Endothelial cell of umbilical vein (primary cell): Measurements from ENCODE around the gene ARF1. TPM values are rescaled to one million over a fixed set of nuclear protein-coding genes. Genes with fewer than 3 reads are reported as not detected.

Source experiments
- BruUV-seq: library from RNA; stranded (reverse); fragments of 400-500 nt; replicated peaks from 2 replicates; lab custom pipeline; 2021; lab: Mats Ljungman, UMichigan
- CTCF ChIA-PET: fragments of 300-600, 350-600 bp; sonication (Branson Sonifier 250); formaldehyde crosslinking; loops from one replicate; lab custom pipeline; 2021; ENCODE audit warnings: antibody characterized with exemption, inconsistent platforms; lab: Charles Lee
- POLR2A ChIA-PET: fragments of 300-600, 350-600 bp; sonication (Branson Sonifier 250); formaldehyde crosslinking; loops from one replicate; lab custom pipeline; 2021; ENCODE audit warnings: antibody characterized with exemption, inconsistent platforms; lab: Charles Lee
- DNase-seq: peaks from one replicate; pipeline ENCODE4 v3.0.0-alpha.2; 2011; ENCODE audit warnings: low read depth, low spot score
- FAIRE-seq: peaks from 2 replicates; lab custom pipeline; 2011; peaks lifted over from hg19 to GRCh38; lab: Jason Lieb, UNC
- H2AFZ ChIP-seq: 2 replicates; pipeline ENCODE4 v1.6.0; 2012; ENCODE audit warnings: low read depth, low read length, control low read depth, inconsistent platforms
- H3K27ac ChIP-seq: 2 replicates; pipeline ENCODE4 v1.5.1; 2011; ENCODE audit warnings: low read depth, mild to moderate bottlenecking, control low read depth, low read length, moderate library complexity; ENCODE audit not compliant: insufficient read depth
- H3K27me3 ChIP-seq, 2 experiments: 2 replicates each; pipeline versions ENCODE4 v1.6.0 to v1.6.1; 2011; ENCODE audit warnings: low read length in 2 of 2, mixed read lengths in 1 of 2; ENCODE audit not compliant: control insufficient read depth in 2 of 2, insufficient read depth in 2 of 2
- H3K36me3 ChIP-seq, 2 experiments: 2 replicates in 1 of 2; 3 replicates in 1 of 2; pipeline ENCODE4 v1.5.1; 2011; ENCODE audit warnings: low read length in 2 of 2, mild to moderate bottlenecking in 1 of 2, moderate library complexity in 1 of 2; ENCODE audit not compliant: control insufficient read depth in 2 of 2, insufficient read depth in 2 of 2; ENCODE audit errors: extremely low read depth in 1 of 2
- H3K4me1 ChIP-seq: 3 replicates; pipeline ENCODE4 v1.5.1; 2011; ENCODE audit warnings: mild to moderate bottlenecking, low read length; ENCODE audit not compliant: control insufficient read depth, insufficient read depth; ENCODE audit errors: extremely low read depth
- H3K4me2 ChIP-seq: 2 replicates; pipeline ENCODE4 v1.6.1; 2011; ENCODE audit warnings: low read length, control low read depth, mixed read lengths; ENCODE audit not compliant: insufficient read depth
- H3K4me3 ChIP-seq, 3 experiments: fragments of 200-600 bp in 1 of 3; sonication (generic), shearing (Covaris generic) in 1 of 3; replicated peaks in 1 of 3; 2 replicates each; pipeline ENCODE4 v1.5.1; 2011 to 2016; ENCODE audit warnings: control low read depth in 3 of 3, low read length in 3 of 3, mild to moderate bottlenecking in 2 of 3, inconsistent platforms in 1 of 3, low read depth in 1 of 3, moderate library complexity in 1 of 3; ENCODE audit not compliant: insufficient read depth in 1 of 3
- H3K79me2 ChIP-seq: 2 replicates; pipeline ENCODE4 v1.6.0; 2012; ENCODE audit warnings: low read length, inconsistent platforms; ENCODE audit not compliant: control insufficient read depth, insufficient read depth
- H3K9ac ChIP-seq: replicated peaks from 2 replicates; pipeline ENCODE3; 2011; ENCODE audit warnings: low read length, control low read depth; ENCODE audit not compliant: insufficient read depth; ENCODE audit errors: extremely low read depth
- H3K9me1 ChIP-seq: replicated peaks from 3 replicates; pipeline ENCODE4 v1.6.0; 2011; ENCODE audit warnings: mild to moderate bottlenecking, low read length; ENCODE audit not compliant: control insufficient read depth, insufficient read depth; ENCODE audit errors: extremely low read depth
- H3K9me3 ChIP-seq: replicated peaks from 2 replicates; pipeline ENCODE4 v1.5.1; 2012; ENCODE audit warnings: low read length, inconsistent platforms; ENCODE audit not compliant: control insufficient read depth, insufficient read depth
- H4K20me1 ChIP-seq: replicated peaks from 2 replicates; pipeline ENCODE3; 2011; ENCODE audit warnings: mild to moderate bottlenecking, low read length; ENCODE audit not compliant: control insufficient read depth, insufficient read depth; ENCODE audit errors: extremely low read depth
- EZH2 ChIP-seq: IDR thresholded peaks from 2 replicates; pipeline ENCODE4 v1.6.1; 2012; ENCODE audit warnings: borderline replicate concordance, low read depth, mild to moderate bottlenecking, moderate library complexity, low read length, inconsistent platforms; ENCODE audit not compliant: severe bottlenecking
- FOS ChIP-seq: IDR thresholded peaks from 2 replicates; pipeline ENCODE4 v1.6.1; 2011; ENCODE audit warnings: mild to moderate bottlenecking, low read length, moderate library complexity, borderline replicate concordance; ENCODE audit not compliant: insufficient read depth
- GATA2 ChIP-seq: IDR thresholded peaks from 2 replicates; pipeline ENCODE4 v1.7.0; 2011; ENCODE audit warnings: low read depth, mild to moderate bottlenecking, moderate library complexity, mixed read lengths, low read length; ENCODE audit not compliant: insufficient read length, insufficient read depth
- JUN ChIP-seq: IDR thresholded peaks from 2 replicates; pipeline ENCODE4 v1.6.1; 2011; ENCODE audit warnings: borderline replicate concordance, low read depth; ENCODE audit not compliant: insufficient read length, insufficient read depth
- MYC ChIP-seq: IDR thresholded peaks from one replicate; pipeline ENCODE4 v1.6.1; 2011; ENCODE audit warnings: mild to moderate bottlenecking, low read depth, low read length
- POLR2A ChIP-seq: IDR thresholded peaks from 2 replicates; pipeline ENCODE4 v1.6.1; 2012; ENCODE audit warnings: low read depth, mild to moderate bottlenecking, control low read depth, low read length
- POLR2AphosphoS5 ChIP-seq: IDR thresholded peaks from 2 replicates; pipeline ENCODE4 v1.6.1; 2012; ENCODE audit warnings: low read depth, mild to moderate bottlenecking, control low read depth, low read length, moderate library complexity; ENCODE audit not compliant: insufficient read depth
- dilution Hi-C: fragments of 300-500 bp; cut with MboI; formaldehyde crosslinking; loops from one replicate; pipeline ENCODE4 v1.15.0; 2019; ENCODE audit warnings: low sequenced_read_pairs; ENCODE audit not compliant: extremely low pct_ligation_motif_present
- intact Hi-C: fragments of 100-400 bp; cut with micrococcal nuclease; formaldehyde crosslinking; loops from one replicate; pipeline ENCODE4 v1.10.0; 2022
- polyA plus RNA-seq, 4 experiments: library from polyadenylated mRNA; depleted of rRNA in 3 of 4; stranded (reverse) in 3 of 4; unstranded in 1 of 4; fragments of >200 nt; gene quantifications; 2 replicates each; pipeline versions ENCODE4 v1.2.1 to v1.2.3, GENCODE V29; 2011 to 2012; ENCODE audit warnings: missing spikeins in 1 of 4
- total RNA-seq: library from RNA; stranded (reverse); gene quantifications from 2 replicates; pipeline ENCODE4 v1.2.3, GENCODE V29; 2021
- TF ChIP-seq, protein P1 (sequence below): IDR thresholded peaks from 2 replicates; pipeline ENCODE4 v1.6.1; 2011; ENCODE audit not compliant: insufficient read depth, insufficient read length
- TF ChIP-seq, protein P2 (sequence below), 2 donors: IDR thresholded peaks; 1 replicate in 1 of 2; 2 replicates in 1 of 2; pipeline ENCODE4 v1.5.1; 2011; ENCODE audit warnings: low read length in 2 of 2, mild to moderate bottlenecking in 2 of 2, moderate library complexity in 2 of 2, control low read depth in 1 of 2, inconsistent platforms in 1 of 2, low read depth in 1 of 2; ENCODE audit not compliant: insufficient read depth in 1 of 2; ENCODE audit errors: extremely low read depth in 1 of 2

Gene ARF1
- total and polyA plus RNA-seq, 2 donors (not counting 3 experiments of a cell fraction or from before 2014, with no cell fraction given) = 499 to 844 TPM

DNA sequence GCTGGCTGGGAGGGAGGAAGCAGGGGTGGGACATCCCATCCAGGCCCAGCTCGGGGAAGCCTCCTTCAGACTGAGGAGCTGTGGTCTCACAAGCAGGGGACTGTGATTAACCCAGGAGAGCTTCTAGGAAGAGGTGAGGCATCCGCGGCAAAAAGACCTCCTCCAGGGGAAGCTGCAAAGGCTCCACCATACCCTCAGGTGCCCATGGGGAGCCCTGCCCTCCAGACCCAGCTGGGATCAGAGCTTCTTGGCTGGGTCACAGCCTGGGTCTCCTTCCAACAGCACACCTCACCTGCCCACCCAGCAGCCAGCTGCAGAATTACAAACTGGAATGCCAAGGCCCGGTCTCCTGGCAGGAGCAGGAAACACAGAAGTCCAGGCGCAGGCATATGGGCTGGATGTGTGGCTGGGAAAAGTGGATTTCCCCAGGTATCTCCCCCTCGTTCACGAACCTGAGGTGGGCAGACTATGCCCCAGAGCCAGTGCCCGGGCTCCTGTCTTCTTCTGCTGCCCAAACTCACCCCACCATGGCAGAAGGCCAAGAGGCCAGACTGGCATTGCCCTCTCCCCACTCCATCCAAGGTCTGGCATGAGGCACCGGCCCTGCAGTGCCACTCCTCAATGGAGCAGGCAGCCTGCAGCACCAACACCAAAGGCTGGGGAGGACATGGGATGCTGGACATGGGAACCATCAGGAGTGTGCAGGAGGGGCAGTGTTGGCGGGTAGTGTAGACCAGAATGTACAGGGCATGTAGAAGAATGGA is 15.4 kb upstream of the ARF1 start:
- no peak overlapping the region for H3K4me3 ChIP-seq
- H2AFZ ChIP-seq = no peak overlapping the region
- no peaks in the 10 kb centered on the region for H3K9me3 ChIP-seq
- dilution Hi-C loops (no loop called here), intact Hi-C loops (no loop called here)
- TF ChIP-seq EZH2 (no peak), FOS (no peak), MYC (no peak), GATA2 (no peak), JUN (no peak), POLR2A (no peak), POLR2AphosphoS5 (no peak)
- TF ChIP-seq, protein P1, sequence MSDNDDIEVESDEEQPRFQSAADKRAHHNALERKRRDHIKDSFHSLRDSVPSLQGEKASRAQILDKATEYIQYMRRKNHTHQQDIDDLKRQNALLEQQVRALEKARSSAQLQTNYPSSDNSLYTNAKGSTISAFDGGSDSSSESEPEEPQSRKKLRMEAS = no peak
- TF ChIP-seq, protein P2, sequence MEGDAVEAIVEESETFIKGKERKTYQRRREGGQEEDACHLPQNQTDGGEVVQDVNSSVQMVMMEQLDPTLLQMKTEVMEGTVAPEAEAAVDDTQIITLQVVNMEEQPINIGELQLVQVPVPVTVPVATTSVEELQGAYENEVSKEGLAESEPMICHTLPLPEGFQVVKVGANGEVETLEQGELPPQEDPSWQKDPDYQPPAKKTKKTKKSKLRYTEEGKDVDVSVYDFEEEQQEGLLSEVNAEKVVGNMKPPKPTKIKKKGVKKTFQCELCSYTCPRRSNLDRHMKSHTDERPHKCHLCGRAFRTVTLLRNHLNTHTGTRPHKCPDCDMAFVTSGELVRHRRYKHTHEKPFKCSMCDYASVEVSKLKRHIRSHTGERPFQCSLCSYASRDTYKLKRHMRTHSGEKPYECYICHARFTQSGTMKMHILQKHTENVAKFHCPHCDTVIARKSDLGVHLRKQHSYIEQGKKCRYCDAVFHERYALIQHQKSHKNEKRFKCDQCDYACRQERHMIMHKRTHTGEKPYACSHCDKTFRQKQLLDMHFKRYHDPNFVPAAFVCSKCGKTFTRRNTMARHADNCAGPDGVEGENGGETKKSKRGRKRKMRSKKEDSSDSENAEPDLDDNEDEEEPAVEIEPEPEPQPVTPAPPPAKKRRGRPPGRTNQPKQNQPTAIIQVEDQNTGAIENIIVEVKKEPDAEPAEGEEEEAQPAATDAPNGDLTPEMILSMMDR (IDR thresholded peaks at IDR 0.05; ENCODE audit: extremely low read depth in 1 of 2, insufficient read depth in 1 of 2, low read depth in 1 of 2, low read length in 2 of 2) = no peak
- CTCF ChIA-PET = no interaction called here
- no peaks in the 10 kb centered on the region for H4K20me1 ChIP-seq
- DNase-seq = no peak
- H3K9ac ChIP-seq = no peak overlapping the region
- no peaks in the 10 kb centered on the region for H3K9me1 ChIP-seq
- POLR2A ChIA-PET = no interaction called here
- no peak overlapping the region for H3K27ac ChIP-seq
- peaks cover 3 to 7% of the 10 kb centered on the region in 2 experiments for H3K27me3 ChIP-seq
- BruUV-seq = no TSS peak
- H3K36me3 ChIP-seq = no peaks in the 10 kb centered on the region
- no peaks in the 10 kb centered on the region for H3K79me2 ChIP-seq
- no peak for FAIRE-seq
- H3K4me1 ChIP-seq = no peaks in the 10 kb centered on the region
- no peak overlapping the region for H3K4me2 ChIP-seq
